K562 (cell line): ENCODE results near the gene TXNDC9. TPM values are rescaled to one million over a fixed set of nuclear protein-coding genes. Genes with fewer than 3 reads are reported as not detected.
A peak's percentile ranks its signal among the peaks of the same experiment; 100 is the strongest.

Experiments
- ATF7 ChIP-seq: fragments of 450-650 bp; IDR thresholded peaks from 2 replicates; pipeline ENCODE4 v1.7.1; 2014; ENCODE audit warnings: mild to moderate bottlenecking, moderate library complexity
- CBFA2T2 ChIP-seq: fragments of 450-650 bp; conservative IDR thresholded peaks from 2 replicates; pipeline ENCODE4 v1.6.1; 2017; ENCODE audit warnings: mild to moderate bottlenecking
- SMAD1 ChIP-seq: fragments of 150-350 bp; IDR thresholded peaks from 2 replicates; pipeline ENCODE4 v1.6.1; 2014; ENCODE audit warnings: low read length, low read depth; ENCODE audit not compliant: partially characterized antibody
- polyA plus RNA-seq, 8 experiments: library from polyadenylated mRNA; depleted of rRNA in 4 of 8; stranded (reverse) in 5 of 8; unstranded in 3 of 8; fragments of >200 nt; fragmentation: Nextera tagmentation in 2 of 8; fragmentation: Illumina TruSeq in 1 of 8; extraction: Ambion mirVana in 2 of 8; extraction: Trizol in 1 of 8; gene quantifications; 2 replicates each; pipeline versions ENCODE4 v1.2.1 to v1.2.3, GENCODE V29; 2011 to 2014; ENCODE audit warnings: inconsistent platforms in 1 of 8, missing spikeins in 1 of 8
- total RNA-seq, 7 experiments: library from RNA; depleted of rRNA in 6 of 7; stranded (reverse); fragments of >200 nt in 6 of 7; fragmentation: Illumina TruSeq in 2 of 7; extraction: Trizol in 2 of 7; gene quantifications; 2 replicates each; pipeline versions ENCODE4 v1.2.1 to v1.2.3, GENCODE V29; 2011 to 2021; ENCODE audit warnings: low replicate concordance in 1 of 7
- TF ChIP-seq, protein P1 (sequence below): fragments of 200-600 bp; sonication (generic); IDR thresholded peaks from one replicate; pipeline ENCODE4 v1.6.1; 2012; ENCODE audit warnings: mild to moderate bottlenecking, low read depth, low read length, inconsistent platforms
- TF ChIP-seq, protein P2 (sequence below), 3 experiments: IDR thresholded peaks in 2 of 3; conservative IDR thresholded peaks in 1 of 3; 2 replicates each; pipeline ENCODE4 v1.5.1; 2011 to 2012; ENCODE audit warnings: low read length in 3 of 3, mild to moderate bottlenecking in 3 of 3, control low read depth in 2 of 3, improper control_type of control experiment in 1 of 3, inconsistent platforms in 1 of 3, low read depth in 1 of 3, mixed read lengths in 1 of 3, moderate library complexity in 1 of 3; ENCODE audit not compliant: insufficient read depth in 2 of 3
- TF ChIP-seq, protein P3 (sequence below), 2 experiments: fragments of 450-650 bp; conservative IDR thresholded peaks; 2 replicates each; pipeline ENCODE4 v1.6.1; 2017; ENCODE audit warnings: mild to moderate bottlenecking in 2 of 2, moderate library complexity in 2 of 2
- TF ChIP-seq, protein P4 (sequence below): fragments of 450-650 bp; formaldehyde crosslinking; IDR thresholded peaks from 2 replicates; pipeline ENCODE4 v1.4.0; 2020; ENCODE audit warnings: mild to moderate bottlenecking

Gene TXNDC9
- total and polyA plus RNA-seq, 9 of the 15 experiments (the other 6 are each of a cell fraction or from before 2014, with no cell fraction given): 37.5 to 211 (median 65.5) TPM

DNA sequence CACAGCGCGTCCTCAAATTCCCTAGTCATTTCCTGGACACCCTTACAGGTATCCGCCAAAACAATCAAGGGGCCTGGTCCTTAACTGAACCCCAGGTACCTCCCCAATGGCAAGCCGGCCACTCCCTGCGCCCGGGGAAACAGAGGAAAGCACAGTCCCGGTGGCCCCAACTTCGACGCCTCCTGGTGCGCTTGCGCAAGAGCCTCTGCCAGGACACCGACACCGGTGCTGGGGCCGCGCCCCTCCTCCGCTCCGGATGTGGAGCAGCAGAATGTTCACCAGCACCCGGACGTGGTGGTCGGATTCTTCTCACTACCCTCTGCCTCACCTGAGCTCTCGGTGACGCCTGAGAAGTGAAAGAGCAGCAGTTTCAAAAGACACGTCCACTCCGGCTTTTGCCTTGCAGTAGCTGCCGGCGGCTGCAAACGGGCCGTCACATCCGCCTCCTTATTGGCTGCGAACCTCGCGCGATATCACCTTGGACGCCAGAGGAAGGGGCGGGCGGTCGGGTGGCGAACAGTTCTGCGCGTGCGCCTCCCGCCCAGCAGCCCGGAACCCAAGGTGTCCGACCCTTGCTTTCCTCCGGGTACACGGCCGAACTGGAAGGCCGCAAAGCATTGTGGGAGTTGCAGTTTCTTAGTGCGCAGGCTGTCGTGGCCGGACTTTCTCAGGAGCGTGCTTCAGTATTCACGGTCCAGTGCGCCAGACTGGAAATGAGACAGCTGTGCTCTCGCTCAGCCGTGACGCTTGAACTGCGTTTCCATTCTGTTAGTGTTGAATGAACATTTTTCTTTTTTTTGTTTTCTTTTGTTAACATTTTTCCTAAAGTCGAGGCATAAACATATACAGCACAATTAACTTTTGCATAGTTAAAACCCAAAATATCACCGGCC, at the start of gene TXNDC9 (continued):
- TF ChIP-seq, protein P1, sequence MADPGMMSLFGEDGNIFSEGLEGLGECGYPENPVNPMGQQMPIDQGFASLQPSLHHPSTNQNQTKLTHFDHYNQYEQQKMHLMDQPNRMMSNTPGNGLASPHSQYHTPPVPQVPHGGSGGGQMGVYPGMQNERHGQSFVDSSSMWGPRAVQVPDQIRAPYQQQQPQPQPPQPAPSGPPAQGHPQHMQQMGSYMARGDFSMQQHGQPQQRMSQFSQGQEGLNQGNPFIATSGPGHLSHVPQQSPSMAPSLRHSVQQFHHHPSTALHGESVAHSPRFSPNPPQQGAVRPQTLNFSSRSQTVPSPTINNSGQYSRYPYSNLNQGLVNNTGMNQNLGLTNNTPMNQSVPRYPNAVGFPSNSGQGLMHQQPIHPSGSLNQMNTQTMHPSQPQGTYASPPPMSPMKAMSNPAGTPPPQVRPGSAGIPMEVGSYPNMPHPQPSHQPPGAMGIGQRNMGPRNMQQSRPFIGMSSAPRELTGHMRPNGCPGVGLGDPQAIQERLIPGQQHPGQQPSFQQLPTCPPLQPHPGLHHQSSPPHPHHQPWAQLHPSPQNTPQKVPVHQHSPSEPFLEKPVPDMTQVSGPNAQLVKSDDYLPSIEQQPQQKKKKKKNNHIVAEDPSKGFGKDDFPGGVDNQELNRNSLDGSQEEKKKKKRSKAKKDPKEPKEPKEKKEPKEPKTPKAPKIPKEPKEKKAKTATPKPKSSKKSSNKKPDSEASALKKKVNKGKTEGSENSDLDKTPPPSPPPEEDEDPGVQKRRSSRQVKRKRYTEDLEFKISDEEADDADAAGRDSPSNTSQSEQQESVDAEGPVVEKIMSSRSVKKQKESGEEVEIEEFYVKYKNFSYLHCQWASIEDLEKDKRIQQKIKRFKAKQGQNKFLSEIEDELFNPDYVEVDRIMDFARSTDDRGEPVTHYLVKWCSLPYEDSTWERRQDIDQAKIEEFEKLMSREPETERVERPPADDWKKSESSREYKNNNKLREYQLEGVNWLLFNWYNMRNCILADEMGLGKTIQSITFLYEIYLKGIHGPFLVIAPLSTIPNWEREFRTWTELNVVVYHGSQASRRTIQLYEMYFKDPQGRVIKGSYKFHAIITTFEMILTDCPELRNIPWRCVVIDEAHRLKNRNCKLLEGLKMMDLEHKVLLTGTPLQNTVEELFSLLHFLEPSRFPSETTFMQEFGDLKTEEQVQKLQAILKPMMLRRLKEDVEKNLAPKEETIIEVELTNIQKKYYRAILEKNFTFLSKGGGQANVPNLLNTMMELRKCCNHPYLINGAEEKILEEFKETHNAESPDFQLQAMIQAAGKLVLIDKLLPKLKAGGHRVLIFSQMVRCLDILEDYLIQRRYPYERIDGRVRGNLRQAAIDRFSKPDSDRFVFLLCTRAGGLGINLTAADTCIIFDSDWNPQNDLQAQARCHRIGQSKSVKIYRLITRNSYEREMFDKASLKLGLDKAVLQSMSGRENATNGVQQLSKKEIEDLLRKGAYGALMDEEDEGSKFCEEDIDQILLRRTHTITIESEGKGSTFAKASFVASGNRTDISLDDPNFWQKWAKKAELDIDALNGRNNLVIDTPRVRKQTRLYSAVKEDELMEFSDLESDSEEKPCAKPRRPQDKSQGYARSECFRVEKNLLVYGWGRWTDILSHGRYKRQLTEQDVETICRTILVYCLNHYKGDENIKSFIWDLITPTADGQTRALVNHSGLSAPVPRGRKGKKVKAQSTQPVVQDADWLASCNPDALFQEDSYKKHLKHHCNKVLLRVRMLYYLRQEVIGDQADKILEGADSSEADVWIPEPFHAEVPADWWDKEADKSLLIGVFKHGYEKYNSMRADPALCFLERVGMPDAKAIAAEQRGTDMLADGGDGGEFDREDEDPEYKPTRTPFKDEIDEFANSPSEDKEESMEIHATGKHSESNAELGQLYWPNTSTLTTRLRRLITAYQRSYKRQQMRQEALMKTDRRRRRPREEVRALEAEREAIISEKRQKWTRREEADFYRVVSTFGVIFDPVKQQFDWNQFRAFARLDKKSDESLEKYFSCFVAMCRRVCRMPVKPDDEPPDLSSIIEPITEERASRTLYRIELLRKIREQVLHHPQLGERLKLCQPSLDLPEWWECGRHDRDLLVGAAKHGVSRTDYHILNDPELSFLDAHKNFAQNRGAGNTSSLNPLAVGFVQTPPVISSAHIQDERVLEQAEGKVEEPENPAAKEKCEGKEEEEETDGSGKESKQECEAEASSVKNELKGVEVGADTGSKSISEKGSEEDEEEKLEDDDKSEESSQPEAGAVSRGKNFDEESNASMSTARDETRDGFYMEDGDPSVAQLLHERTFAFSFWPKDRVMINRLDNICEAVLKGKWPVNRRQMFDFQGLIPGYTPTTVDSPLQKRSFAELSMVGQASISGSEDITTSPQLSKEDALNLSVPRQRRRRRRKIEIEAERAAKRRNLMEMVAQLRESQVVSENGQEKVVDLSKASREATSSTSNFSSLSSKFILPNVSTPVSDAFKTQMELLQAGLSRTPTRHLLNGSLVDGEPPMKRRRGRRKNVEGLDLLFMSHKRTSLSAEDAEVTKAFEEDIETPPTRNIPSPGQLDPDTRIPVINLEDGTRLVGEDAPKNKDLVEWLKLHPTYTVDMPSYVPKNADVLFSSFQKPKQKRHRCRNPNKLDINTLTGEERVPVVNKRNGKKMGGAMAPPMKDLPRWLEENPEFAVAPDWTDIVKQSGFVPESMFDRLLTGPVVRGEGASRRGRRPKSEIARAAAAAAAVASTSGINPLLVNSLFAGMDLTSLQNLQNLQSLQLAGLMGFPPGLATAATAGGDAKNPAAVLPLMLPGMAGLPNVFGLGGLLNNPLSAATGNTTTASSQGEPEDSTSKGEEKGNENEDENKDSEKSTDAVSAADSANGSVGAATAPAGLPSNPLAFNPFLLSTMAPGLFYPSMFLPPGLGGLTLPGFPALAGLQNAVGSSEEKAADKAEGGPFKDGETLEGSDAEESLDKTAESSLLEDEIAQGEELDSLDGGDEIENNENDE: no peak
- TF ChIP-seq, protein P2, sequence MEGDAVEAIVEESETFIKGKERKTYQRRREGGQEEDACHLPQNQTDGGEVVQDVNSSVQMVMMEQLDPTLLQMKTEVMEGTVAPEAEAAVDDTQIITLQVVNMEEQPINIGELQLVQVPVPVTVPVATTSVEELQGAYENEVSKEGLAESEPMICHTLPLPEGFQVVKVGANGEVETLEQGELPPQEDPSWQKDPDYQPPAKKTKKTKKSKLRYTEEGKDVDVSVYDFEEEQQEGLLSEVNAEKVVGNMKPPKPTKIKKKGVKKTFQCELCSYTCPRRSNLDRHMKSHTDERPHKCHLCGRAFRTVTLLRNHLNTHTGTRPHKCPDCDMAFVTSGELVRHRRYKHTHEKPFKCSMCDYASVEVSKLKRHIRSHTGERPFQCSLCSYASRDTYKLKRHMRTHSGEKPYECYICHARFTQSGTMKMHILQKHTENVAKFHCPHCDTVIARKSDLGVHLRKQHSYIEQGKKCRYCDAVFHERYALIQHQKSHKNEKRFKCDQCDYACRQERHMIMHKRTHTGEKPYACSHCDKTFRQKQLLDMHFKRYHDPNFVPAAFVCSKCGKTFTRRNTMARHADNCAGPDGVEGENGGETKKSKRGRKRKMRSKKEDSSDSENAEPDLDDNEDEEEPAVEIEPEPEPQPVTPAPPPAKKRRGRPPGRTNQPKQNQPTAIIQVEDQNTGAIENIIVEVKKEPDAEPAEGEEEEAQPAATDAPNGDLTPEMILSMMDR (IDR thresholded peaks at IDR 0.05 in 2 of 3, conservative IDR thresholded peaks at IDR 0.05 in 1 of 3; ENCODE audit: insufficient read depth in 2 of 3, low read depth in 1 of 3, low read length in 3 of 3): peak in 1 of 3 experiments; percentile 12; a peak in 1 of 6 replicates
- TF ChIP-seq CBFA2T2 (no peak), ATF7 (peak; percentile 81), SMAD1 (peak; percentile 56)
- TF ChIP-seq, protein P3, sequence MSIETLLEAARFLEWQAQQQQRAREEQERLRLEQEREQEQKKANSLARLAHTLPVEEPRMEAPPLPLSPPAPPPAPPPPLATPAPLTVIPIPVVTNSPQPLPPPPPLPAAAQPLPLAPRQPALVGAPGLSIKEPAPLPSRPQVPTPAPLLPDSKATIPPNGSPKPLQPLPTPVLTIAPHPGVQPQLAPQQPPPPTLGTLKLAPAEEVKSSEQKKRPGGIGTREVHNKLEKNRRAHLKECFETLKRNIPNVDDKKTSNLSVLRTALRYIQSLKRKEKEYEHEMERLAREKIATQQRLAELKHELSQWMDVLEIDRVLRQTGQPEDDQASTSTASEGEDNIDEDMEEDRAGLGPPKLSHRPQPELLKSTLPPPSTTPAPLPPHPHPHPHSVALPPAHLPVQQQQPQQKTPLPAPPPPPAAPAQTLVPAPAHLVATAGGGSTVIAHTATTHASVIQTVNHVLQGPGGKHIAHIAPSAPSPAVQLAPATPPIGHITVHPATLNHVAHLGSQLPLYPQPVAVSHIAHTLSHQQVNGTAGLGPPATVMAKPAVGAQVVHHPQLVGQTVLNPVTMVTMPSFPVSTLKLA (conservative IDR thresholded peaks at IDR 0.05): peak; percentile 45 to 71; a peak in 2 of 4 replicates
- TF ChIP-seq, protein P4, sequence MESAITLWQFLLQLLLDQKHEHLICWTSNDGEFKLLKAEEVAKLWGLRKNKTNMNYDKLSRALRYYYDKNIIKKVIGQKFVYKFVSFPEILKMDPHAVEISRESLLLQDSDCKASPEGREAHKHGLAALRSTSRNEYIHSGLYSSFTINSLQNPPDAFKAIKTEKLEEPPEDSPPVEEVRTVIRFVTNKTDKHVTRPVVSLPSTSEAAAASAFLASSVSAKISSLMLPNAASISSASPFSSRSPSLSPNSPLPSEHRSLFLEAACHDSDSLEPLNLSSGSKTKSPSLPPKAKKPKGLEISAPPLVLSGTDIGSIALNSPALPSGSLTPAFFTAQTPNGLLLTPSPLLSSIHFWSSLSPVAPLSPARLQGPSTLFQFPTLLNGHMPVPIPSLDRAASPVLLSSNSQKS (CRISPR knock-in tag): no peak
